Colonic mucosa (tissue), 4 donors: ENCODE data around the gene PER2. TPM values are rescaled to one million over a fixed set of nuclear protein-coding genes. Genes with fewer than 3 reads are reported as not detected.

Experiments
- DNase-seq: peaks from one replicate; pipeline ENCODE4 v3.0.0-alpha.2; 2020
- H3K27ac ChIP-seq: fragments of 200-600 bp; one replicate; pipeline ENCODE4 v1.8.0; 2021
- H3K27me3 ChIP-seq: fragments of 200-600 bp; one replicate; pipeline ENCODE4 v1.8.0; 2021
- H3K36me3 ChIP-seq: fragments of 200-600 bp; one replicate; pipeline ENCODE4 v1.8.0; 2021
- H3K4me1 ChIP-seq: fragments of 200-600 bp; one replicate; pipeline ENCODE4 v1.8.0; 2021; ENCODE audit warnings: mild to moderate bottlenecking
- H3K4me3 ChIP-seq: fragments of 200-600 bp; one replicate; pipeline ENCODE4 v1.8.0; 2021
- H3K9ac ChIP-seq, 2 donors: one replicate each; pipeline ENCODE4 v1.7.0; 2013; ENCODE audit warnings: control low read depth in 2 of 2, low read depth in 2 of 2, low read length in 2 of 2
- H3K9me3 ChIP-seq: fragments of 200-600 bp; one replicate; pipeline ENCODE4 v1.8.0; 2021
- intact Hi-C: fragments of 100-400 bp; cut with DNase I; formaldehyde crosslinking; loops from one replicate; pipeline ENCODE4 v1.14.1; 2022
- total RNA-seq, 2 donors: library from RNA; stranded (reverse); fragmentation: NEBNext Ultra II Directional in 1 of 2; extraction: Animal tissue kit (Norgen Biotek cat#: 25700) in 1 of 2; gene quantifications; one replicate each; pipeline ENCODE4 v1.2.1, GENCODE V29; 2021
- TF ChIP-seq, protein P1 (sequence below): fragments of 200-600 bp; IDR thresholded peaks from one replicate; pipeline ENCODE4 v1.8.0; 2022; ENCODE audit warnings: antibody characterized with exemption, mild to moderate bottlenecking
- donor health status: healthy.
- donor health status: DM: no; HTN: no; CAD: no.
- donor health status: DM: no; HTN: no; CAD: no.

PER2 gene
- total RNA-seq, 2 donors from 2014 or later, result 22.1 to 29.2 TPM

DNA sequence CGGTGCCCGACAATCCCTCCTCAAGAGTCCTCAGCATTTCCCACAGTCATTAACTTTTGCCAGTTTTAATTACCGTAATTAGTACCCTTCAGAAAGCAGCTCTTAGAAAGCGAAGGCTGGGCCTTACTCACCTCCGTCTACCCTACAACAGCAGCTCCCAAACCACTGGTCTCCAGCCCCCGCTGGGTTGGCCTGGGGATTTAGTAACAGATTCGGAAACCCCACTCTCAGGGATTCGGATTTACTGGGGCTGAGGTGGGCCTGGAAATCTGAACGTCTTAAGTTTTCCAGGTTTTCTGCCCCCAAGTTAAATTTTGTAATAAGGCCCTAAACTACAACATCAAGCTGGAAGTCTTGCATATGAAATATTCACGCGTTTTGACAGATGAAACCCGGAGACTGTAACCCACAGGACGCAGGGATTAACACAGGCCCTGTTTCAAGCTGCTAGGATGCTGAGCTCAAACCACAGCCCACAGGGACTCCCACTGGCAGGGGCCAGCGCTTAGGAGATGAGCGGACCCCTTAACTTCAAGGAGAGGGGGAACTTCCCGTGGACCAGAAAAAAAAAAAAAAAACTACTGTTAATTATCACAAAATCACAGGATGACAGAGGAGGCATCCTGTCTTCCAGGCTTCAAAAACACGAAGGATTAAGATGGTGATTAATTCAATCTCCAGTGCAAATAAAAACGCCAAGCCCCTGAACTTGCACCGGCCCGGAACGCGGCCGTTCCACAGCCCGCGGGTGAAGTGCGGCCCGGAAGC is 85.9 kb downstream of the PER2 start:
- peak; percentile 22 for DNase-seq
- Histone ChIP-seq H3K9me3 (no peaks in the 10 kb centered on the region), H3K4me3 (peak overlapping the region; percentile 65), H3K27me3 (no peaks in the 10 kb centered on the region), H3K36me3 (no peaks in the 10 kb centered on the region), H3K4me1 (peaks cover 9% of the 10 kb centered on the region), H3K27ac (peak overlapping the region; percentile 80), H3K9ac (peak overlapping the region; percentile 74 to 99)
- intact Hi-C loops, result no loop called here
- TF ChIP-seq, protein P1, sequence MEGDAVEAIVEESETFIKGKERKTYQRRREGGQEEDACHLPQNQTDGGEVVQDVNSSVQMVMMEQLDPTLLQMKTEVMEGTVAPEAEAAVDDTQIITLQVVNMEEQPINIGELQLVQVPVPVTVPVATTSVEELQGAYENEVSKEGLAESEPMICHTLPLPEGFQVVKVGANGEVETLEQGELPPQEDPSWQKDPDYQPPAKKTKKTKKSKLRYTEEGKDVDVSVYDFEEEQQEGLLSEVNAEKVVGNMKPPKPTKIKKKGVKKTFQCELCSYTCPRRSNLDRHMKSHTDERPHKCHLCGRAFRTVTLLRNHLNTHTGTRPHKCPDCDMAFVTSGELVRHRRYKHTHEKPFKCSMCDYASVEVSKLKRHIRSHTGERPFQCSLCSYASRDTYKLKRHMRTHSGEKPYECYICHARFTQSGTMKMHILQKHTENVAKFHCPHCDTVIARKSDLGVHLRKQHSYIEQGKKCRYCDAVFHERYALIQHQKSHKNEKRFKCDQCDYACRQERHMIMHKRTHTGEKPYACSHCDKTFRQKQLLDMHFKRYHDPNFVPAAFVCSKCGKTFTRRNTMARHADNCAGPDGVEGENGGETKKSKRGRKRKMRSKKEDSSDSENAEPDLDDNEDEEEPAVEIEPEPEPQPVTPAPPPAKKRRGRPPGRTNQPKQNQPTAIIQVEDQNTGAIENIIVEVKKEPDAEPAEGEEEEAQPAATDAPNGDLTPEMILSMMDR, result no peak

Other genes with a start within 250 kb of the PER2 start
- gene SCLY, start 227.6 kb downstream of the PER2 start, total RNA-seq, result 10 to 100 TPM; 10.2 to 36.9 TPM
- under 1 TPM; 0.08 to 0.12 TPM for gene ESPNL, start 188.3 kb downstream of the PER2 start, total RNA-seq
- under 1 TPM; 0.07 to 0.13 TPM for gene KLHL30, start 149.9 kb downstream of the PER2 start, total RNA-seq
- gene ERFE, start 129.6 kb downstream of the PER2 start, total RNA-seq, result under 1 TPM in 1 of 2 donors, not detected in 1; 0.50 TPM
- gene ILKAP, start 84.9 kb downstream of the PER2 start, total RNA-seq, result 10 to 100 TPM; 27.8 to 50.3 TPM
- 10 to 100 TPM; 55.6 to 79.5 TPM for gene HES6, start 48.6 kb downstream of the PER2 start, total RNA-seq
- 10 to 100 TPM; 16.2 to 18.5 TPM for gene TRAF3IP1, start 31.9 kb upstream of the PER2 start, total RNA-seq
- 10 to 100 TPM; 19.3 to 22.4 TPM for gene ASB1, start 138.3 kb upstream of the PER2 start, total RNA-seq